GM23338 (cell line): ENCODE results near the gene PSMC3. TPM values are rescaled to one million over a fixed set of nuclear protein-coding genes. Genes with fewer than 3 reads are reported as not detected.

Experiments used
- ATAC-seq: fragments of 200-7000 bp; cut with Tn5 transposase; 3 replicates; pipeline ENCODE4 v1.9.1; 2020
- DNase-seq: peaks from one replicate; pipeline ENCODE4 v3.0.0-alpha.2; 2015; ENCODE audit warnings: low spot score
- H2AFZ ChIP-seq: fragments of 200-600 bp; sonication (generic); 2 replicates; pipeline ENCODE4 v1.8.0; 2016; ENCODE audit warnings: antibody characterized with exemption, mild to moderate bottlenecking, moderate library complexity
- H3F3A ChIP-seq: fragments of 200-600 bp; sonication (generic); replicated peaks from 2 replicates; pipeline ENCODE4 v1.8.0; 2017; ENCODE audit warnings: antibody characterized with exemption, mixed run types, low read depth
- H3K27ac ChIP-seq: fragments of 200-600 bp; sonication (generic); 2 replicates; pipeline ENCODE4 v1.6.1; 2016; ENCODE audit warnings: low read depth
- H3K27me3 ChIP-seq: fragments of 200-600 bp; sonication (generic); 2 replicates; pipeline ENCODE4 v1.8.0; 2016; ENCODE audit warnings: mild to moderate bottlenecking, mixed run types, moderate library complexity; ENCODE audit not compliant: insufficient read depth
- H3K36me3 ChIP-seq: fragments of 200-600 bp; sonication (generic); 2 replicates; pipeline ENCODE4 v1.8.0; 2016; ENCODE audit warnings: mild to moderate bottlenecking; ENCODE audit not compliant: insufficient read depth
- H3K4me1 ChIP-seq: fragments of 200-600 bp; sonication (generic); 2 replicates; pipeline ENCODE4 v1.8.0; 2016; ENCODE audit warnings: mild to moderate bottlenecking, moderate library complexity; ENCODE audit not compliant: insufficient read depth
- H3K4me2 ChIP-seq: fragments of 200-600 bp; sonication (generic); 2 replicates; pipeline ENCODE4 v1.7.1; 2017; ENCODE audit warnings: mixed run types
- H3K4me3 ChIP-seq: fragments of 200-600 bp; sonication (generic); 2 replicates; pipeline ENCODE4 v1.6.1; 2016; ENCODE audit warnings: mixed run types
- H3K79me2 ChIP-seq: fragments of 200-600 bp; sonication (generic); replicated peaks from 2 replicates; pipeline ENCODE4 v1.8.0; 2017; ENCODE audit warnings: mild to moderate bottlenecking; ENCODE audit not compliant: insufficient read depth
- H3K9me2 ChIP-seq: fragments of 200-600 bp; sonication (generic); 2 replicates; pipeline ENCODE4 v1.8.0; 2017; ENCODE audit not compliant: insufficient read depth
- H4K20me1 ChIP-seq: fragments of 200-600 bp; sonication (generic); replicated peaks from 2 replicates; pipeline ENCODE4 v1.8.0; 2017; ENCODE audit warnings: mild to moderate bottlenecking; ENCODE audit not compliant: insufficient read depth
- H3K27ac Mint-ChIP-seq: 2 replicates; pipeline ENCODE4 v1.8.0; 2020; ENCODE audit warnings: inconsistent platforms, mild to moderate bottlenecking, moderate library complexity, mixed read lengths
- H3K27me3 Mint-ChIP-seq: 3 replicates; pipeline ENCODE4 v1.8.0; 2022; ENCODE audit warnings: low read depth, mild to moderate bottlenecking, moderate library complexity, mixed read lengths, inconsistent platforms; ENCODE audit not compliant: insufficient read depth, poor library complexity
- H3K36me3 Mint-ChIP-seq: 3 replicates; pipeline ENCODE4 v1.8.0; 2021; ENCODE audit warnings: low read depth, mild to moderate bottlenecking, inconsistent platforms, moderate library complexity, mixed read lengths
- H3K4me1 Mint-ChIP-seq: 3 replicates; pipeline ENCODE4 v1.8.0; 2020; ENCODE audit warnings: mild to moderate bottlenecking, inconsistent platforms, mixed read lengths
- H3K4me3 Mint-ChIP-seq: 3 replicates; pipeline ENCODE4 v1.8.0; 2021; ENCODE audit warnings: moderate library complexity, mild to moderate bottlenecking, inconsistent platforms, mixed read lengths
- H3K9me3 Mint-ChIP-seq: 3 replicates; pipeline ENCODE4 v1.8.0; 2020; ENCODE audit warnings: moderate library complexity, mild to moderate bottlenecking, inconsistent platforms, mixed read lengths
- CTCF ChIP-seq, 2 experiments: fragments of 200-600 bp in 1 of 2; sonication (generic) in 1 of 2; conservative IDR thresholded peaks; 2 replicates each; pipeline versions ENCODE4 v1.5.1 to v1.6.1; 2016 to 2017; ENCODE audit warnings: antibody characterized with exemption in 2 of 2, low read depth in 2 of 2, mild to moderate bottlenecking in 2 of 2, moderate library complexity in 1 of 2
- EZH2phosphoT487 ChIP-seq: fragments of 200-600 bp; sonication (generic); IDR thresholded peaks from one replicate; pipeline ENCODE4 v1.8.1; 2018; ENCODE audit warnings: antibody characterized with exemption; ENCODE audit not compliant: unreplicated experiment
- JUNB ChIP-seq: IDR thresholded peaks from one replicate; pipeline ENCODE4 v1.6.1; 2016; ENCODE audit warnings: antibody characterized with exemption; ENCODE audit not compliant: unreplicated experiment
- NANOG ChIP-seq: IDR thresholded peaks from 2 replicates; pipeline ENCODE4 v1.6.1; 2016; ENCODE audit warnings: antibody characterized with exemption, borderline replicate concordance
- POLR2AphosphoS5 ChIP-seq: IDR thresholded peaks from 2 replicates; pipeline ENCODE4 v1.6.1; 2016; ENCODE audit warnings: antibody characterized with exemption, low read depth
- REST ChIP-seq: IDR thresholded peaks from one replicate; pipeline ENCODE4 v1.6.1; 2018; ENCODE audit warnings: antibody characterized with exemption; ENCODE audit not compliant: unreplicated experiment
- STAT1 ChIP-seq: IDR thresholded peaks from one replicate; pipeline ENCODE4 v1.6.1; 2016; ENCODE audit warnings: antibody characterized with exemption; ENCODE audit not compliant: unreplicated experiment
- ZNF114 ChIP-seq: fragments of 250-450 bp; sonication (Bioruptor Pico); IDR thresholded peaks from 2 replicates; pipeline ENCODE4 v1.5.0; 2020; ENCODE audit warnings: mild to moderate bottlenecking, moderate library complexity
- ZNF331 ChIP-seq: fragments of 250-450 bp; sonication (Bioruptor Pico); IDR thresholded peaks from 2 replicates; pipeline ENCODE4 v1.5.0; 2020; ENCODE audit warnings: low read depth, mild to moderate bottlenecking, moderate library complexity
- ZNF462 ChIP-seq: fragments of 250-450 bp; sonication (Bioruptor Pico); IDR thresholded peaks from 2 replicates; pipeline ENCODE4 v1.5.0; 2020; ENCODE audit warnings: mild to moderate bottlenecking, moderate library complexity
- polyA plus RNA-seq: library from polyadenylated mRNA; unstranded; fragments of >200 nt; fragmentation: Nextera tagmentation; extraction: Ambion mirVana; gene quantifications from 2 replicates; pipeline ENCODE4 v1.2.1, GENCODE V29; 2016
- total RNA-seq: library from RNA; depleted of rRNA; stranded (reverse); fragments of >200 nt; shearing (Covaris generic); gene quantifications from 2 replicates; pipeline ENCODE4 v1.2.3, GENCODE V29; 2014

PSMC3 gene
- total and polyA plus RNA-seq, 2 experiments from 2014 or later, result 147 to 190 TPM

- TF ChIP-seq CTCF (conservative IDR thresholded peaks at IDR 0.05; ENCODE audit: low read depth in 2 of 2) (no peak), NANOG (no peak), ZNF114 (no peak)
Observed at GRCh38 chr11:47418454-47419259, 7.6 kb downstream of the PSMC3 start (continued).

- no peaks in the 10 kb centered on the region for H4K20me1 ChIP-seq
- H2AFZ ChIP-seq, result no peak overlapping the region
- H3K27ac ChIP-seq, result no peak overlapping the region
- H3K4me3 ChIP-seq, result no peak overlapping the region
- Mint-ChIP-seq H3K9me3 (no peaks in the 10 kb centered on the region), H3K4me3 (no peak overlapping the region), H3K4me1 (no peaks in the 10 kb centered on the region; the same call in 2 of the 3 replicates), H3K36me3 (peaks cover 61% of the 10 kb centered on the region), H3K27me3 (peaks cover 15% of the 10 kb centered on the region), H3K27ac (0 out of 2 replicates have a peak overlapping the region, but pooled peaks have one; percentile 18)
- H3K4me2 ChIP-seq, result no peak overlapping the region
- H3K9me2 ChIP-seq, result no peaks in the 10 kb centered on the region
- H3K36me3 ChIP-seq, result peaks cover 12% of the 10 kb centered on the region; the same call in 1 of the 2 replicates
- peaks cover 9% of the 10 kb centered on the region for H3F3A ChIP-seq
- H3K79me2 ChIP-seq, result no peaks in the 10 kb centered on the region
- DNase-seq (no peak), ATAC-seq (no peak)
- TF ChIP-seq STAT1 (no peak), JUNB (no peak), POLR2AphosphoS5 (peak; percentile 6; the same call in 1 of the 2 replicates), EZH2phosphoT487 (no peak), REST (no peak), ZNF331 (CRISPR knock-in tag) (no peak), NANOG (no peak), ZNF462 (CRISPR knock-in tag) (no peak), CTCF (conservative IDR thresholded peaks at IDR 0.05; ENCODE audit: low read depth in 2 of 2) (no peak)
- no peaks in the 10 kb centered on the region for H3K4me1 ChIP-seq
- H3K27me3 ChIP-seq, result no peaks in the 10 kb centered on the region
Observed at GRCh38 chr11:47417712-47418111, 8.5 kb downstream of the PSMC3 start.
